ENCODE results near the gene NLRP8. TPM values are rescaled to one million over a fixed set of nuclear protein-coding genes. Genes with fewer than 3 reads are reported as not detected.

The NLRP8 gene
- not detected for total RNA-seq
- not detected for polyA plus RNA-seq
- long read RNA-seq, donor 1 = 0 reads
- long read RNA-seq, donor 2 = 0 reads
- long read RNA-seq, donor 3 = 0 reads
- long read RNA-seq, donor 4 = 0 reads
- long read RNA-seq, donor 5 = 0 reads
- long read RNA-seq, donor 6 = 0 reads
- long read RNA-seq, donor 7 = 0 reads
- long read RNA-seq, donor 8 = 0 reads
- long read RNA-seq, donor 9 = 0 reads
- long read RNA-seq, donor 10 = 0 reads

DNA sequence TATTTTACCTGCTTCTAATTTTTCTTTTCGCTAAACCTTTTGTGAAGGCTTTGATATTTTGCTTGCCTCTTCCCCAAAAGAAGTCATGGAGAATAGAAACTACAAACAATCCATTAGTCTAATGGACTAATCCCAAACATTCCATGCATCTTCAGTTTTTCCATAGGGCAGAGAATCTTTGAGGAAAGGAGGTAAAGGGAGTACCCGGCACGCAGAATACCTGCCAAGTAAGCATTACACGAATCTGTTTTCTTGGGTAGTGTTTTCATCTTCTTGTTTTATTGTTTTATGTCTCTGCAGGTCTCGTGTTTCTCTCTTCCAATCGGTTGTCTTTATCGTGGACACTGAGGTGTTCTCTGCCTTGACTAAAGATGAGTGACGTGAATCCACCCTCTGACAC is at the start of gene NLRP8:
TSS of gene NLRP8 (plus strand) at position 301 of the 400 bp plus-strand sequence.
- Histone ChIP-seq H3K4me1 (replicated peaks in 1 of 2) (no peaks in the 10 kb centered on the region), H3K4me3 (no peak within 1 kb of the TSS), H3K27ac (no peak within 1 kb of the TSS), H3K9me3 (replicated peaks in 1 of 3) (no peaks in the 10 kb centered on the region), H3K27me3 (no peaks in the 10 kb centered on the region), H3K36me3 (replicated peaks in 1 of 2) (no peaks in the 10 kb centered on the region)
- 65 to 73% (median 71%) methylated on average over 8 of the region's 8 CpGs for WGBS, 4 donors
- intact Hi-C loops (cut with DNase I) = no loop called here
- DNase-seq = no peak
- TF ChIP-seq POLR2A (IDR thresholded peaks at IDR 0.05) = no peak
- TF ChIP-seq, protein P1, sequence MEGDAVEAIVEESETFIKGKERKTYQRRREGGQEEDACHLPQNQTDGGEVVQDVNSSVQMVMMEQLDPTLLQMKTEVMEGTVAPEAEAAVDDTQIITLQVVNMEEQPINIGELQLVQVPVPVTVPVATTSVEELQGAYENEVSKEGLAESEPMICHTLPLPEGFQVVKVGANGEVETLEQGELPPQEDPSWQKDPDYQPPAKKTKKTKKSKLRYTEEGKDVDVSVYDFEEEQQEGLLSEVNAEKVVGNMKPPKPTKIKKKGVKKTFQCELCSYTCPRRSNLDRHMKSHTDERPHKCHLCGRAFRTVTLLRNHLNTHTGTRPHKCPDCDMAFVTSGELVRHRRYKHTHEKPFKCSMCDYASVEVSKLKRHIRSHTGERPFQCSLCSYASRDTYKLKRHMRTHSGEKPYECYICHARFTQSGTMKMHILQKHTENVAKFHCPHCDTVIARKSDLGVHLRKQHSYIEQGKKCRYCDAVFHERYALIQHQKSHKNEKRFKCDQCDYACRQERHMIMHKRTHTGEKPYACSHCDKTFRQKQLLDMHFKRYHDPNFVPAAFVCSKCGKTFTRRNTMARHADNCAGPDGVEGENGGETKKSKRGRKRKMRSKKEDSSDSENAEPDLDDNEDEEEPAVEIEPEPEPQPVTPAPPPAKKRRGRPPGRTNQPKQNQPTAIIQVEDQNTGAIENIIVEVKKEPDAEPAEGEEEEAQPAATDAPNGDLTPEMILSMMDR (IDR thresholded peaks at IDR 0.05) = no peak

DNA sequence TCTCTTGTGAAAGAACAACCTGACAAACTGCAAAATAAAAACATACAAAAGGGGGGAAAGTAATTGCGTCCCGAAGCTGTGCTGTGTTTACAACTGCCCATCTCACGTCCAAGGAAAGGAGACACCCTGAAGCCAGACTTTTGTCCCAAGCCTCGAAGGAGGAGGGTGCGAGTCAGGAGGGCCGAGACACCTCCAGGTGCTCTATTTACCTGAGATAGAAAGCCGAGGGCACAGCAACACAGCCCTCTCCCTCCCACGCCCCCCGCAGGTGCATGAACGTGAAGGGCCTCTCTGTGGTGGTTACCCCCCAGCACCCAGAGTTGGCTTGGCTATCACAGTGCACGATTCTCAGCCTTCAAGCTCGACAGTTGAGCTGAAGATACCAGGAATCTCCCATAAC is 48.7 kb upstream of the NLRP8 start:
- Histone ChIP-seq H3K9me3 (replicated peaks in 1 of 3) (no peaks in the 10 kb centered on the region), H3K4me3 (no peak overlapping the region), H3K27me3 (no peaks in the 10 kb centered on the region), H3K4me1 (replicated peaks in 1 of 2) (no peaks in the 10 kb centered on the region), H3K36me3 (replicated peaks in 1 of 2) (no peaks in the 10 kb centered on the region), H3K27ac (no peak overlapping the region)
- no peak for TF ChIP-seq POLR2A (IDR thresholded peaks at IDR 0.05)
- TF ChIP-seq, protein P1 (IDR thresholded peaks at IDR 0.05) = no peak
- peak in 1 of 7 donors; percentile 14 for DNase-seq
- 68 to 75% (median 71%) methylated on average over 11 to 12 of the region's 12 CpGs for WGBS, 4 donors
- intact Hi-C loops (cut with DNase I) = no loop called here

DNA sequence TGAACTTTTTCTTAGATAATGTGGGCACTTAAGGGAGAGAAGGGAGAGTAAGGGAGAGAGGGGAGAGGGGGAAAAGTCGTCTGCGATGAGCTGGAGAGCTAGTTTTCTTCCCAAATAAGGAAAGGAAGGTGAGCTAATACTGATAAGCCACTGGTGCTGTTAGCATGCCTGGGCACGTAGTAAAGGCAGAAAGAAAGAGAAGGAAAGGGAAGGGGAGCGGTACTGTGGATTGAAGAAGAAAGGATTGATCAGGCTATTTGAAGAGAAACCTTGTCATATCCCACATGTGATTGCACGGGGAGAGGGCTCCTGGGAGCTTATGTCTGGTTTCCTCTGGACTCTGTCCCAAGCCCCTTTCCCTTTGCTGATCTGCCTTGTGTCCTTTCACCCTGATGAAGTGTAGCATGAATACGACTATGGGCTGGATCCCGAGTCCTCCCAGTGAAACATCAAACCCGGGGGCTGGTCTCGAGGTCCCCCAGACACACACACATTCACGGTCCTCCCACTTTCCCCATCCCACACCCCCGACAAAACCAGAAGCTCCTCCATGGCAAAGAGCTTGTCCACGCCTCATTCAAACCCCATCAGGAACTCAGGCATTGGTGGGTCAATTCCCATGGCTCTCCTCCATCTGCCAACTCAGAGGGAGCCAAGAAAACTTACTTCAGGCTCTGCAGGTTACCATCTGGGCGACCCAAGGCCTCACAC is 46.1 kb upstream of the NLRP8 start:
- H3K27ac ChIP-seq = no peak overlapping the region
- no peak overlapping the region for H3K4me3 ChIP-seq
- TF ChIP-seq, protein P1 (IDR thresholded peaks at IDR 0.05) = no peak
- no peak for TF ChIP-seq POLR2A (IDR thresholded peaks at IDR 0.05)
- H3K9me3 ChIP-seq (replicated peaks in 1 of 3) = no peaks in the 10 kb centered on the region
- no peak for DNase-seq
- intact Hi-C loops (cut with DNase I) = no loop called here
- 68 to 75% (median 71%) methylated on average over 12 to 13 of the region's 13 CpGs for WGBS, 4 donors
- no peaks in the 10 kb centered on the region for H3K36me3 ChIP-seq (replicated peaks in 1 of 2)
- H3K4me1 ChIP-seq (replicated peaks in 1 of 2) = no peaks in the 10 kb centered on the region
- no peaks in the 10 kb centered on the region for H3K27me3 ChIP-seq

DNA sequence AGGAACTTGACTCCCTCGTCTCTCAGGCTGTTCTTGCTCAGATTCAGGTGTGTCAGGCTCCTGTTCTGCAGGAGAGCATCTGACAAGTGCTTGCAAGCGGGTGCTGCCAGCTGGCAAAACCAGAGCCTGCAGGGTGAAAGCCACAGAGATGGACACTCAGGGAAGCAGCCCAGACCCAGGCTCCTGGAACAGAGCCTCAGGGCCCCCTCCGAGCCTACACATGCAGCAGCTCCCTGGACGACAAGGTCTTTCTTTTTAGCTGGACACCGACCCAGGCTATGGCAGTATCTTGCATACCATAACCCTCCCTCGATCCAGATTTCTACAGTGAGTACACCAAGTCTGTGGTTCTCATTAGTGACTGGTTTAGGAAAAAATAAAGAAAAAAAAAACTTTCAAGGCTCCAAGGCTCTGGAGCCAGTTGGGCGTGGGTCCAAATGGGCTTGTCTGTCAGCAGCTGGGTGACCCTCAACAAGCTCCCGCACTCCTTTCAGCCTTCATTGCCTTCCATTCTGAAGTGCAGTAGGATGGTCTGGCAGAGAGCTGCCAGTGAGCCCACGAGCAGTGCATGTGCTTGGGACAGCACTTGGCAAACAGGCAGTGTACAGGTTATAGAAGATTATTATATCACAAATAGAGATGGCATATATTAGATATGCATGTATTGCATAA is 45.4 kb upstream of the NLRP8 start:
- Histone ChIP-seq H3K27me3 (no peaks in the 10 kb centered on the region), H3K27ac (no peak overlapping the region), H3K4me3 (no peak overlapping the region), H3K9me3 (replicated peaks in 1 of 3) (no peaks in the 10 kb centered on the region), H3K36me3 (replicated peaks in 1 of 2) (no peaks in the 10 kb centered on the region), H3K4me1 (replicated peaks in 1 of 2) (no peaks in the 10 kb centered on the region)
- DNase-seq = no peak
- intact Hi-C loops (cut with DNase I) = no loop called here
- no peak for TF ChIP-seq POLR2A (IDR thresholded peaks at IDR 0.05)
- TF ChIP-seq, protein P1 (IDR thresholded peaks at IDR 0.05) = no peak
- 57 to 67% (median 62%) methylated on average over 6 to 9 of the region's 9 CpGs for WGBS, 4 donors

All from adrenal gland (tissue), 19 donors.